Nucleus accumbens (tissue), 56 donors: ENCODE data around the gene PNMA6F.
"Not testable (repeated sequence)": the region's sequence is repeated elsewhere in the genome, so short reads cannot be mapped to it uniquely, and the experiment has no call there.

Source experiments
- DNase-seq, 56 donors: peaks; one replicate each; lab custom pipeline; 2025; lab: John Stamatoyannopoulos, UW

The PNMA6F gene

GRCh38 chrX:153304988-153305736, 16.4 kb downstream of the PNMA6F start:
- no peak for DNase-seq

GRCh38 chrX:153303276-153304262, 18.0 kb downstream of the PNMA6F start:
- DNase-seq, result no peak

- no peak for DNase-seq
These were observed 18.8 kb downstream of the PNMA6F start for GRCh38 chrX:153302796-153303195.

- DNase-seq, result no peak
These were observed 19.8 kb downstream of the PNMA6F start for GRCh38 chrX:153301746-153302145.

- no peak for DNase-seq
These were observed 21.7 kb downstream of the PNMA6F start for GRCh38 chrX:153299855-153300254.

- DNase-seq, result no peak
These were observed 24.2 kb downstream of the PNMA6F start for GRCh38 chrX:153297376-153297775.

- DNase-seq, result not testable (repeated sequence)
These were observed 28.0 kb downstream of the PNMA6F start for GRCh38 chrX:153293485-153294071.

GRCh38 chrX:153288807-153289206, 32.8 kb downstream of the PNMA6F start:
- not testable (repeated sequence) for DNase-seq

- DNase-seq, result not testable (repeated sequence)
These were observed 35.9 kb downstream of the PNMA6F start for GRCh38 chrX:153285678-153286077.

- not testable (repeated sequence) for DNase-seq
These were observed 37.6 kb downstream of the PNMA6F start for GRCh38 chrX:153283982-153284381.

GRCh38 chrX:153281784-153282183, 39.8 kb downstream of the PNMA6F start:
- DNase-seq, result not testable (repeated sequence)

- DNase-seq, result not testable (repeated sequence)
These were observed 42.3 kb downstream of the PNMA6F start for GRCh38 chrX:153279304-153279703.

- not testable (repeated sequence) for DNase-seq
These were observed 45.5 kb downstream of the PNMA6F start for GRCh38 chrX:153276049-153276448.

GRCh38 chrX:153275418-153275817, 46.1 kb downstream of the PNMA6F start:
- DNase-seq, result not testable (repeated sequence)

GRCh38 chrX:153272584-153272983, 49.0 kb downstream of the PNMA6F start:
- not testable (repeated sequence) for DNase-seq

- DNase-seq, result not testable (repeated sequence)
These were observed 49.5 kb downstream of the PNMA6F start for GRCh38 chrX:153272070-153272469.
